Adrenal gland (tissue), 5 donors: Measurements from ENCODE around the gene ODF2.

Experiments used
- POLR2A ChIP-seq, 2 donors: fragments of 450-650 bp; IDR thresholded peaks; one replicate each; pipeline ENCODE4 v1.6.1; 2017; ENCODE audit warnings: antibody characterized with exemption in 2 of 2, mild to moderate bottlenecking in 2 of 2, moderate library complexity in 1 of 2
- TF ChIP-seq, protein P1 (sequence below), 6 experiments: fragments of 450-650 bp in 4 of 6; fragments of 200-600 bp in 2 of 6; sonication (generic) in 1 of 6; IDR thresholded peaks; 1 replicate in 5 of 6; 2 replicates in 1 of 6; pipeline versions ENCODE4 v1.5.1 to v1.8.0; 2016 to 2021; ENCODE audit warnings: antibody characterized with exemption in 6 of 6, mild to moderate bottlenecking in 2 of 6, moderate library complexity in 1 of 6
- donor health status: DM: no; HTN: no; CAD: no.

GRCh38 chr9:128406848-128407391 is 48.9 kb upstream of the ODF2 start:
- TF ChIP-seq, protein P1, sequence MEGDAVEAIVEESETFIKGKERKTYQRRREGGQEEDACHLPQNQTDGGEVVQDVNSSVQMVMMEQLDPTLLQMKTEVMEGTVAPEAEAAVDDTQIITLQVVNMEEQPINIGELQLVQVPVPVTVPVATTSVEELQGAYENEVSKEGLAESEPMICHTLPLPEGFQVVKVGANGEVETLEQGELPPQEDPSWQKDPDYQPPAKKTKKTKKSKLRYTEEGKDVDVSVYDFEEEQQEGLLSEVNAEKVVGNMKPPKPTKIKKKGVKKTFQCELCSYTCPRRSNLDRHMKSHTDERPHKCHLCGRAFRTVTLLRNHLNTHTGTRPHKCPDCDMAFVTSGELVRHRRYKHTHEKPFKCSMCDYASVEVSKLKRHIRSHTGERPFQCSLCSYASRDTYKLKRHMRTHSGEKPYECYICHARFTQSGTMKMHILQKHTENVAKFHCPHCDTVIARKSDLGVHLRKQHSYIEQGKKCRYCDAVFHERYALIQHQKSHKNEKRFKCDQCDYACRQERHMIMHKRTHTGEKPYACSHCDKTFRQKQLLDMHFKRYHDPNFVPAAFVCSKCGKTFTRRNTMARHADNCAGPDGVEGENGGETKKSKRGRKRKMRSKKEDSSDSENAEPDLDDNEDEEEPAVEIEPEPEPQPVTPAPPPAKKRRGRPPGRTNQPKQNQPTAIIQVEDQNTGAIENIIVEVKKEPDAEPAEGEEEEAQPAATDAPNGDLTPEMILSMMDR (IDR thresholded peaks at IDR 0.05) = no peak
- TF ChIP-seq POLR2A (IDR thresholded peaks at IDR 0.05) = no peak
